BJ (cell line): ENCODE data around the gene JADE1. TPM values are rescaled to one million over a fixed set of nuclear protein-coding genes. Genes with fewer than 3 reads are reported as not detected.

ENCODE experiments used
- CTCF ChIA-PET: fragments of 350-600 bp; formaldehyde crosslinking; extraction: SDS; loops from one replicate; lab custom pipeline; 2021; ENCODE audit warnings: antibody characterized with exemption, inconsistent platforms; lab: Yijun Ruan, JAX
- POLR2A ChIA-PET: fragments of 300-600 bp; sonication (Branson Sonifier 250); formaldehyde crosslinking; extraction: SDS; loops from one replicate; lab custom pipeline; 2021; ENCODE audit warnings: antibody characterized with exemption; lab: Charles Lee
- DNase-seq: peaks from one replicate; pipeline ENCODE4 v3.0.0-alpha.2; 2011; ENCODE audit warnings: low read depth
- H3K27me3 ChIP-seq: 2 replicates; pipeline ENCODE4 v1.6.0; 2011; ENCODE audit warnings: low read length; ENCODE audit not compliant: control insufficient read depth, insufficient read depth
- H3K36me3 ChIP-seq: 2 replicates; pipeline ENCODE4 v1.5.1; 2011; ENCODE audit warnings: low read length; ENCODE audit not compliant: control insufficient read depth, insufficient read depth
- H3K4me3 ChIP-seq: 2 replicates; pipeline ENCODE4 v1.5.1; 2011; ENCODE audit warnings: low read depth, mild to moderate bottlenecking, control low read depth, low read length
- CTCF ChIP-seq: IDR thresholded peaks from 2 replicates; pipeline ENCODE4 v1.5.1; 2011; ENCODE audit warnings: low read depth, mild to moderate bottlenecking, control low read depth, inconsistent platforms, low read length, moderate library complexity; ENCODE audit not compliant: insufficient read depth
- polyA plus RNA-seq: library from polyadenylated mRNA; depleted of rRNA; stranded (reverse); fragments of >200 nt; gene quantifications from 2 replicates; pipeline ENCODE4 v1.2.3, GENCODE V29; 2011

Gene JADE1
- polyA plus RNA-seq, 1 experiment, result 15.4 TPM

DNA sequence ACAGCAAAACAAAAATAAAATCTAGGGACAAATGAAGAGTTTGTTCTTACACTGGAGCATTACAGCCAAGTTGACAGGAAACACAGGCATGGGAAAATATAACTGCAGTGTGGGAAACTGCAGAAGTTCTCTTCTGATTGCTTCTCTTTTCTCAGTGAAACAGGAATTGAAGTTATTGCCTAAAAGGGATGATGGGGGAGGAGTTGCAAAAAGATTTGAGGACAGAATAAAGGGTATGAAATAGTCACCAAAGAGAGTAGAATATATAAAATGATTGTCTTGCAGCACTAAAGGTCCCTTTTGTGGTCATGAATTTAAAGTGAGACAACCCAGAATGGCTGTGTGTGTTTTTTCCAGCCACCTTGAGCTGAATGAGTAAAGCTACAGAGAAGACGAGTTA lies 103.7 kb downstream of the JADE1 start:
- Histone ChIP-seq H3K27me3 (no peaks in the 10 kb centered on the region), H3K4me3 (no peak overlapping the region), H3K36me3 (0 out of 2 replicates have a peak, but pooled peaks cover 2% of the 10 kb centered on the region)
- ChIA-PET POLR2A (no interaction called here), CTCF (no interaction called here)
- DNase-seq, result no peak
- TF ChIP-seq CTCF, result no peak

- ChIA-PET POLR2A (no interaction called here), CTCF (no interaction called here)
- TF ChIP-seq CTCF, result no peak
- H3K27me3 ChIP-seq, result no peaks in the 10 kb centered on the region
- 0 out of 2 replicates have a peak, but pooled peaks cover 2% of the 10 kb centered on the region for H3K36me3 ChIP-seq
- no peak for DNase-seq
- no peak overlapping the region for H3K4me3 ChIP-seq
These were observed 106.0 kb downstream of the JADE1 start for GRCh38 chr4:128915544-128915943.

DNA sequence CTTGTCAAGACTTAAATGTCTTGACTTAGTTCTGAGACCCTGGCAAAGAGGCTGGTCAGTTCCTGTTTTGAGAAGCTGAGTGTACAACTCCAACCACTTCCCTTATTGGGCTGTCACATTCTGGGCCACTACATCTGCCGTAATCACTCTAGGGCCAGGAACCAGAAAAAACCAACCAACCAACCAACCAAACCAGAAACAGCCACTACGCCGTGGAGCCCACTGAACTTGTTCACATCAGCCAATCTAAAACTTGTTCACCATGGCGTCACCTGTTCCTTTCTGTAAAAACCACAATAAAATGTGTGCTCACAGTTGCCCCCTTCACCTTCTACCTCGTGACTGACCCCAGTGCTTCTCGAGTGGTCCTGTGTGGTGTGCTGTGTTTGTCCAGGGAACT lies 107.3 kb downstream of the JADE1 start:
- H3K4me3 ChIP-seq, result no peak overlapping the region
- no peaks in the 10 kb centered on the region for H3K27me3 ChIP-seq
- no peak for TF ChIP-seq CTCF
- H3K36me3 ChIP-seq, result 0 out of 2 replicates have a peak, but pooled peaks cover 2% of the 10 kb centered on the region
- POLR2A ChIA-PET, result no interaction called here
- CTCF ChIA-PET, result no interaction called here
- no peak for DNase-seq

DNA sequence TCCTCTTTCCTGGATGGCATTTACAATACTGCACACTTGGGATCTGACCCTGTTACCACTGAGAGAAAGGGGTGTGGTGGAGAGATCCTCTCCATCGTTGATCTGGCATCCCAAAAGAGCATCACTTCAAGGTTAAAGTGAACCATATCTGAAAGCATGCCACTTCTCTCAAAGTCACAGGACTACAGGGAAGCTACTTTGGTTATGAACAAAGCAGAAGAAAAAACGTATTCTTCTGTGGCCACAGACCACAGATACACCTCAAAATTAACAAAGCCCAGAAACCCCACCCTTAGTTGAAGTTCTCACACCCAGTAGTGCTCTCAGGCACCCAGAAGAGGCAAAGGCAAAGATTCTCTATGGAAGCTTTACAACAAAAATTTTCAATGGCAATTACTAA lies 108.3 kb downstream of the JADE1 start:
- POLR2A ChIA-PET, result no interaction called here
- no peak for TF ChIP-seq CTCF
- Histone ChIP-seq H3K4me3 (no peak overlapping the region), H3K36me3 (0 out of 2 replicates have a peak, but pooled peaks cover 2% of the 10 kb centered on the region), H3K27me3 (no peaks in the 10 kb centered on the region)
- no peak for DNase-seq
- CTCF ChIA-PET, result interaction anchor here (0.6 to 1.4 kb wide), 2 partner anchors 13 to 90 kb away, joined by 3 to 4 read pairs; no protein-coding TSS in a partner anchor

DNA sequence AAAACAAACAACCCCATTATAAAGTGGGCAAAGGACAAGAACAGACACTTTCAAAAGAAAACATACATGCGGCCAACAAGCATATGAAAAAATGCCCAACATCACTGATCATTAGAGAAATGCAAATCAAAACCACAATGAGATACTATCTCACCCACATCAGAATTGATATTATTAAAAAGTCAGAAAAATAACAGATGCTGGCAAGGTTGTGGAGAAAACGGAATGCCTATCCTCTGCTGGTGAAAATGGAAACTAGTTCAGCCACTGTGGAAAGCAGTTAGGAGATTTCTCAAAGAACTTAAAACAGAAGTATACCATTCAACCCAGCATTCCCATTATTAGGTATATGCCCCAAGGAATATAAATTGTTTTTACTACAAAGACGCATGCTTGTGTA lies 112.5 kb downstream of the JADE1 start:
- no peaks in the 10 kb centered on the region for H3K27me3 ChIP-seq
- POLR2A ChIA-PET, result no interaction called here
- no peak for DNase-seq
- CTCF ChIA-PET, result no interaction called here
- 0 out of 2 replicates have a peak, but pooled peaks cover under 1% of the 10 kb centered on the region for H3K36me3 ChIP-seq
- no peak overlapping the region for H3K4me3 ChIP-seq
- no peak for TF ChIP-seq CTCF
